H1 (cell line): Measurements from ENCODE around the gene SLC37A1. TPM values are rescaled to one million over a fixed set of nuclear protein-coding genes. Genes with fewer than 3 reads are reported as not detected.

Experiments used
- CTCF ChIA-PET: fragments of 300-600 bp; sonication (Branson Sonifier 250); formaldehyde crosslinking; loops from one replicate; lab custom pipeline; 2021; ENCODE audit not compliant: partially characterized antibody; lab: Charles Lee
- POLR2A ChIA-PET: fragments of 300-600 bp; sonication (Branson Sonifier 250); formaldehyde crosslinking; loops from one replicate; lab custom pipeline; 2021; ENCODE audit warnings: inconsistent platforms; ENCODE audit not compliant: partially characterized antibody; lab: Charles Lee
- DNase-seq, 2 experiments: peaks; one replicate each; pipeline versions ENCODE4 v3.0.0 to v3.0.0-alpha.2; 2010 to 2022; ENCODE audit warnings: low spot score in 2 of 2, low read depth in 1 of 2, mixed read lengths in 1 of 2
- FAIRE-seq: peaks from 2 replicates; lab custom pipeline; 2011; peaks lifted over from hg19 to GRCh38; lab: Jason Lieb, UNC
- H2AFZ ChIP-seq: 2 replicates; pipeline ENCODE4 v1.8.1; 2012; ENCODE audit warnings: low read length, inconsistent platforms
- H2AK5ac ChIP-seq: 2 replicates; pipeline ENCODE4 v1.6.1; 2013; ENCODE audit warnings: low read depth, low read length
- H2BK120ac ChIP-seq: replicated peaks from 2 replicates; pipeline ENCODE3; 2013; ENCODE audit warnings: low read depth, low read length, inconsistent platforms
- H2BK12ac ChIP-seq: 2 replicates; pipeline ENCODE4 v1.6.1; 2013; ENCODE audit warnings: low read depth, low read length
- H2BK15ac ChIP-seq: 2 replicates; pipeline ENCODE4 v1.6.1; 2013; ENCODE audit warnings: low read length
- H2BK20ac ChIP-seq: 2 replicates; pipeline ENCODE4 v1.6.1; 2013; ENCODE audit warnings: low read length
- H2BK5ac ChIP-seq: 2 replicates; pipeline ENCODE4 v1.6.1; 2013; ENCODE audit warnings: low read depth, low read length
- H3K14ac ChIP-seq: 2 replicates; pipeline ENCODE4 v1.6.1; 2013; ENCODE audit warnings: inconsistent platforms; ENCODE audit not compliant: insufficient read length
- H3K18ac ChIP-seq: 2 replicates; pipeline ENCODE4 v1.6.1; 2013; ENCODE audit warnings: low read length; ENCODE audit errors: extremely low read depth
- H3K23ac ChIP-seq: 2 replicates; pipeline ENCODE4 v1.6.1; 2013; ENCODE audit warnings: inconsistent platforms; ENCODE audit not compliant: insufficient read length
- H3K23me2 ChIP-seq: 2 replicates; pipeline ENCODE4 v1.6.1; 2013; ENCODE audit warnings: low read depth, low read length
- H3K27ac ChIP-seq: 2 replicates; pipeline ENCODE4 v1.6.1; 2011; ENCODE audit warnings: low read depth, low read length, inconsistent platforms
- H3K27me3 ChIP-seq, 4 experiments: replicated peaks in 1 of 4; 1 replicate in 1 of 4; 2 replicates in 3 of 4; pipeline versions ENCODE4 v1.6.1 to v1.8.1; 2011 to 2013; ENCODE audit warnings: low read length in 3 of 4, mild to moderate bottlenecking in 3 of 4, inconsistent platforms in 2 of 4, mixed read lengths in 2 of 4, moderate library complexity in 1 of 4; ENCODE audit not compliant: control insufficient read depth in 3 of 4, insufficient read depth in 3 of 4; ENCODE audit errors: extremely low read depth in 1 of 4
- H3K36me3 ChIP-seq, 4 experiments: 2 replicates each; pipeline versions ENCODE4 v1.6.1 to v1.8.1; 2011 to 2013; ENCODE audit warnings: mild to moderate bottlenecking in 4 of 4, low read length in 3 of 4, moderate library complexity in 2 of 4, control low read depth in 1 of 4, inconsistent platforms in 1 of 4; ENCODE audit not compliant: insufficient read depth in 4 of 4, control insufficient read depth in 2 of 4
- H3K4ac ChIP-seq: replicated peaks from 2 replicates; pipeline ENCODE3; 2013; ENCODE audit warnings: low read length, low read depth, mixed read lengths, inconsistent platforms; ENCODE audit not compliant: insufficient read length
- H3K4me1 ChIP-seq, 4 experiments: replicated peaks in 1 of 4; 1 replicate in 1 of 4; 2 replicates in 3 of 4; pipeline versions ENCODE4 v1.6.1 to v1.8.1; 2011 to 2013; ENCODE audit warnings: low read length in 3 of 4, inconsistent platforms in 2 of 4, mixed read lengths in 1 of 4; ENCODE audit not compliant: insufficient read depth in 4 of 4, control insufficient read depth in 3 of 4
- H3K4me2 ChIP-seq, 2 experiments: 2 replicates each; pipeline versions ENCODE4 v1.6.1 to v1.8.1; 2011 to 2013; ENCODE audit warnings: low read depth in 2 of 2, low read length in 2 of 2, control low read depth in 1 of 2, inconsistent platforms in 1 of 2, mild to moderate bottlenecking in 1 of 2; ENCODE audit not compliant: insufficient read depth in 1 of 2
- H3K4me3 ChIP-seq, 4 experiments: fragments of 200-600, 300-600 bp in 1 of 4; sonication (generic), shearing (Covaris generic), sonication (Bioruptor Twin) in 1 of 4; 2 replicates each; pipeline versions ENCODE4 v1.5.1 to v1.8.1; 2011 to 2016; ENCODE audit warnings: low read length in 4 of 4, low read depth in 3 of 4, control low read depth in 2 of 4, inconsistent platforms in 2 of 4, mild to moderate bottlenecking in 2 of 4, mixed read lengths in 1 of 4, moderate library complexity in 1 of 4; ENCODE audit not compliant: insufficient read depth in 2 of 4; ENCODE audit errors: extremely low read depth in 1 of 4
- H3K56ac ChIP-seq: replicated peaks from 2 replicates; pipeline ENCODE3; 2013; ENCODE audit warnings: low read depth, mild to moderate bottlenecking, mixed read lengths, low read length, inconsistent platforms; ENCODE audit not compliant: insufficient read length
- H3K79me1 ChIP-seq: 2 replicates; pipeline ENCODE4 v1.6.1; 2013; ENCODE audit warnings: low read depth, low read length, control low read depth
- H3K79me2 ChIP-seq, 2 experiments: 2 replicates each; pipeline versions ENCODE4 v1.6.1 to v1.8.1; 2012 to 2013; ENCODE audit warnings: low read length in 2 of 2, mild to moderate bottlenecking in 2 of 2, inconsistent platforms in 1 of 2; ENCODE audit not compliant: insufficient read depth in 2 of 2, control insufficient read depth in 1 of 2
- H3K9ac ChIP-seq, 4 experiments: replicated peaks in 1 of 4; 1 replicate in 1 of 4; 2 replicates in 3 of 4; pipeline versions ENCODE4 v1.6.1 to v1.8.1; 2011 to 2013; ENCODE audit warnings: low read depth in 3 of 4, low read length in 3 of 4, control low read depth in 2 of 4, mild to moderate bottlenecking in 2 of 4, moderate library complexity in 2 of 4, inconsistent platforms in 1 of 4; ENCODE audit errors: extremely low read depth in 1 of 4
- H3K9me3 ChIP-seq, 2 experiments: 2 replicates each; pipeline versions ENCODE4 v1.6.1 to v1.8.1; 2012 to 2013; ENCODE audit warnings: mild to moderate bottlenecking in 2 of 2, moderate library complexity in 2 of 2, control low read depth in 1 of 2, inconsistent platforms in 1 of 2, low read depth in 1 of 2, low read length in 1 of 2, mixed read lengths in 1 of 2; ENCODE audit not compliant: insufficient read depth in 2 of 2
- H4K20me1 ChIP-seq, 2 experiments: replicated peaks in 1 of 2; 2 replicates each; pipeline versions ENCODE3 to v1.8.1; 2011 to 2013; ENCODE audit warnings: inconsistent platforms in 2 of 2, low read length in 2 of 2, mild to moderate bottlenecking in 1 of 2; ENCODE audit not compliant: insufficient read depth in 2 of 2, control insufficient read depth in 1 of 2
- H4K5ac ChIP-seq: 2 replicates; pipeline ENCODE4 v1.6.1; 2013; ENCODE audit warnings: low read length, low read depth, mixed read lengths, inconsistent platforms; ENCODE audit not compliant: insufficient read length
- H4K8ac ChIP-seq: 2 replicates; pipeline ENCODE4 v1.8.0; 2013; ENCODE audit warnings: mild to moderate bottlenecking, moderate library complexity, low read length, inconsistent platforms; ENCODE audit not compliant: insufficient read depth; ENCODE audit errors: extremely low read depth
- H4K91ac ChIP-seq: replicated peaks from 2 replicates; pipeline ENCODE3; 2013; ENCODE audit warnings: low read length, mixed read lengths, inconsistent platforms; ENCODE audit not compliant: insufficient read length
- ASH2L ChIP-seq: fragments of 200-600, 300-600 bp; sonication (generic); IDR thresholded peaks from one replicate; pipeline ENCODE4 v1.7.1; 2017; ENCODE audit warnings: low read length
- BACH1 ChIP-seq: IDR thresholded peaks from 2 replicates; pipeline ENCODE4 v1.6.1; 2012; ENCODE audit warnings: low read length, improper control_type of control experiment
- CREB1 ChIP-seq: IDR thresholded peaks from 2 replicates; pipeline ENCODE4 v1.6.1; 2012; ENCODE audit warnings: inconsistent platforms
- EZH2 ChIP-seq: fragments of 200-600 bp; sonication (generic); IDR thresholded peaks from 2 replicates; pipeline ENCODE4 v1.7.1; 2012; ENCODE audit warnings: low read depth, mild to moderate bottlenecking, moderate library complexity, low read length, inconsistent platforms; ENCODE audit not compliant: severe bottlenecking
- JUN ChIP-seq: IDR thresholded peaks from 2 replicates; pipeline ENCODE4 v1.6.1; 2011; ENCODE audit warnings: low read depth, mild to moderate bottlenecking, improper control_type of control experiment, low read length
- RAD21 ChIP-seq, 2 experiments: IDR thresholded peaks in 1 of 2; conservative IDR thresholded peaks in 1 of 2; 2 replicates each; pipeline ENCODE4 v1.6.1; 2011; ENCODE audit warnings: low read depth in 2 of 2, low read length in 2 of 2, improper control_type of control experiment in 1 of 2, inconsistent platforms in 1 of 2, mild to moderate bottlenecking in 1 of 2, moderate library complexity in 1 of 2
- RBBP5 ChIP-seq: IDR thresholded peaks from 2 replicates; pipeline ENCODE4 v1.7.1; 2012; ENCODE audit warnings: low read depth, mild to moderate bottlenecking, inconsistent platforms, low read length, moderate library complexity, borderline replicate concordance
- SRF ChIP-seq: IDR thresholded peaks from 2 replicates; pipeline ENCODE4 v1.6.1; 2011; ENCODE audit warnings: mild to moderate bottlenecking, low read depth, low read length, moderate library complexity
- TBP ChIP-seq: IDR thresholded peaks from 2 replicates; pipeline ENCODE4 v1.6.1; 2011; ENCODE audit warnings: low read depth, low read length, improper control_type of control experiment
- TEAD4 ChIP-seq: IDR thresholded peaks from 2 replicates; pipeline ENCODE4 v1.6.1; 2012; ENCODE audit warnings: low read depth, low read length, inconsistent platforms, mixed read lengths
- WGBS, 2 experiments: shearing (Covaris generic) in 1 of 2; methylation state at CpG; one replicate each; pipeline versions ENCODE4 v1.1.6 to v1.1.7; 2013 to 2015; ENCODE audit warnings: low lambda C conversion rate in 2 of 2, mixed read lengths in 2 of 2, inconsistent platforms in 1 of 2, low coverage in 1 of 2, missing lambda C conversion rate in 1 of 2; ENCODE audit not compliant: insufficient replicate concordance in 2 of 2, insufficient coverage in 1 of 2, insufficient read length in 1 of 2; ENCODE audit errors: extremely low coverage in 1 of 2, missing lambda C conversion rate in 1 of 2; 5-methylcytosine and 5-hydroxymethylcytosine counted together
- polyA plus RNA-seq, 7 experiments: library from polyadenylated mRNA; depleted of rRNA in 3 of 7; stranded (reverse) in 5 of 7; unstranded in 2 of 7; fragments of >200 nt in 5 of 7; fragments of 200-250 nt in 2 of 7; gene quantifications; 1 replicate in 5 of 7; 2 replicates in 1 of 7; 4 replicates in 1 of 7; pipeline versions ENCODE4 v1.2.1 to v1.2.3, GENCODE V29; 2011 to 2013; ENCODE audit warnings: missing spikeins in 2 of 7, mixed read lengths in 2 of 7
- total RNA-seq: library from RNA; stranded (reverse); fragmentation: NEBNext Ultra II Directional; extraction: Animal tissue kit (Norgen Biotek cat#: 25700); gene quantifications from 2 replicates; pipeline ENCODE4 v1.2.1, GENCODE V29; 2021
- TF ChIP-seq, protein P1 (sequence below): IDR thresholded peaks from 2 replicates; pipeline ENCODE4 v1.6.1; 2012; ENCODE audit warnings: inconsistent platforms

SLC37A1 gene
- total and polyA plus RNA-seq, 2 of the 8 experiments (the other 6 are each of a cell fraction or from before 2014, with no cell fraction given) = 15.6 to 30.9 TPM

DNA sequence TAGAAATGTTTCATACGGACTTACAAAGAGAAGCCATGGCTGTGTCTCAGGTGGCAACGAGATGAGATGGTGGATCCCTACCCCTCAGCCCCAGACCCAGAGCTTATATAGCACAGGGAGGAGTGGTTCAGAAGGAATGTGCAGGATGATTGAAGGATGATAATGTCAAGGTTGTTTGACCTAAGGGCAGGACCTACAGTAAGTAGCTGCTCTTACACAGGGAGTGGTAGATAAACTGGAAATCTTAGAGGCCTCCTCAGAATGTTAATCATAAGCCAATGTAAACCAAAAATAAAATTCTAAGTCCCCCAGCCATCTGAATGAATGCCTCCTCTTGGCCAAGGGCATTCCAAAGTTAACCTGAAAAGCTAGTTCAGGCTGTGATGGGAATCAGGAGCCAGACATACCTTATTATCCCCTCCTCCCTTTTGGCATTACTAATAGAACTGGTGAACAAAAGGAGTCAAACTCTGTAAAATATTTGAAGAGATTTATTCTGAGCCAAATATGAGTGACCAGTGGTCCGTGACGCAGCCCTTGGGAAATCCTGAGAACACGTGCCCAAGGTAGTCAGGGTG is 94.0 kb downstream of the SLC37A1 start:
- FAIRE-seq (no peak), DNase-seq (no peak)
- Histone ChIP-seq H4K8ac (no peak overlapping the region), H3K9ac (no peak overlapping the region), H3K27me3 (0 out of 7 replicates have a peak, but pooled peaks cover 0 to 2% (median 0%) of the 10 kb centered on the region in 4 experiments), H4K91ac (no peak overlapping the region), H3K4ac (no peak overlapping the region), H3K56ac (no peak overlapping the region), H3K23ac (no peak overlapping the region), H3K79me2 (no peaks in the 10 kb centered on the region), H3K23me2 (no peaks in the 10 kb centered on the region), H2BK15ac (no peak overlapping the region), H3K4me1 (no peaks in the 10 kb centered on the region), H3K4me3 (no peak overlapping the region), H2AK5ac (no peak overlapping the region), H3K14ac (no peak overlapping the region), H3K9me3 (no peaks in the 10 kb centered on the region), H2BK12ac (no peak overlapping the region), H2AFZ (no peak overlapping the region), H2BK120ac (no peak overlapping the region), H3K79me1 (no peaks in the 10 kb centered on the region), H4K5ac (no peak overlapping the region), H3K27ac (no peak overlapping the region), H3K36me3 (no peaks in the 10 kb centered on the region), H2BK20ac (no peak overlapping the region), H3K18ac (no peak overlapping the region), H2BK5ac (no peak overlapping the region), H3K4me2 (no peak overlapping the region), H4K20me1 (no peaks in the 10 kb centered on the region)
- ChIA-PET POLR2A (no interaction called here), CTCF (interaction anchor here (0.9 to 1.8 kb wide), 2 partner anchors 10 to 14 kb away, joined by 4 to 10 read pairs; no protein-coding TSS in a partner anchor)
- 72% methylated on average over 5 of the region's 5 CpGs; no CpG with 5 or more reads in 1 of the 2 experiments for WGBS, 2 experiments
- TF ChIP-seq RAD21 (IDR thresholded peaks at IDR 0.05 in 1 of 2, conservative IDR thresholded peaks at IDR 0.05 in 1 of 2; ENCODE audit: low read depth in 2 of 2, low read length in 2 of 2) (no peak), ASH2L (no peak), SRF (no peak), JUN (no peak), EZH2 (no peak), TBP (no peak), TEAD4 (no peak), RBBP5 (no peak), CREB1 (no peak), BACH1 (no peak)
- TF ChIP-seq, protein P1, sequence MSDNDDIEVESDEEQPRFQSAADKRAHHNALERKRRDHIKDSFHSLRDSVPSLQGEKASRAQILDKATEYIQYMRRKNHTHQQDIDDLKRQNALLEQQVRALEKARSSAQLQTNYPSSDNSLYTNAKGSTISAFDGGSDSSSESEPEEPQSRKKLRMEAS = no peak
